Measurements from ENCODE around the gene NNAT. TPM values are rescaled to one million over a fixed set of nuclear protein-coding genes. Genes with fewer than 3 reads are reported as not detected.
"Not testable (repeated sequence)": the region's sequence is repeated elsewhere in the genome, so short reads cannot be mapped to it uniquely, and the experiment has no call there.

The NNAT gene
- total RNA-seq, 4 donors from 2014 or later: 1.5 to 10.5 TPM; not detected in 2

- no peaks in the 10 kb centered on the region for H3K9me3 ChIP-seq
- no peaks in the 10 kb centered on the region for H3K27me3 ChIP-seq
- no peak for TF ChIP-seq POLR2A (IDR thresholded peaks at IDR 0.05)
- TF ChIP-seq, protein P1, sequence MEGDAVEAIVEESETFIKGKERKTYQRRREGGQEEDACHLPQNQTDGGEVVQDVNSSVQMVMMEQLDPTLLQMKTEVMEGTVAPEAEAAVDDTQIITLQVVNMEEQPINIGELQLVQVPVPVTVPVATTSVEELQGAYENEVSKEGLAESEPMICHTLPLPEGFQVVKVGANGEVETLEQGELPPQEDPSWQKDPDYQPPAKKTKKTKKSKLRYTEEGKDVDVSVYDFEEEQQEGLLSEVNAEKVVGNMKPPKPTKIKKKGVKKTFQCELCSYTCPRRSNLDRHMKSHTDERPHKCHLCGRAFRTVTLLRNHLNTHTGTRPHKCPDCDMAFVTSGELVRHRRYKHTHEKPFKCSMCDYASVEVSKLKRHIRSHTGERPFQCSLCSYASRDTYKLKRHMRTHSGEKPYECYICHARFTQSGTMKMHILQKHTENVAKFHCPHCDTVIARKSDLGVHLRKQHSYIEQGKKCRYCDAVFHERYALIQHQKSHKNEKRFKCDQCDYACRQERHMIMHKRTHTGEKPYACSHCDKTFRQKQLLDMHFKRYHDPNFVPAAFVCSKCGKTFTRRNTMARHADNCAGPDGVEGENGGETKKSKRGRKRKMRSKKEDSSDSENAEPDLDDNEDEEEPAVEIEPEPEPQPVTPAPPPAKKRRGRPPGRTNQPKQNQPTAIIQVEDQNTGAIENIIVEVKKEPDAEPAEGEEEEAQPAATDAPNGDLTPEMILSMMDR (IDR thresholded peaks at IDR 0.05): no peak
- DNase-seq: no peak
- no peak overlapping the region for H3K27ac ChIP-seq
- no peaks in the 10 kb centered on the region for H3K36me3 ChIP-seq
- no peak overlapping the region for H3K4me3 ChIP-seq
- intact Hi-C loops (cut with DNase I; ENCODE audit: low total_unique reads): no loop called here
- H3K4me1 ChIP-seq: no peaks in the 10 kb centered on the region
These were observed 39.4 kb upstream of the NNAT start for GRCh38 chr20:37481610-37482009.

GRCh38 chr20:37484331-37484730, 36.7 kb upstream of the NNAT start:
- H3K36me3 ChIP-seq: no peaks in the 10 kb centered on the region
- intact Hi-C loops (cut with DNase I; ENCODE audit: low total_unique reads): no loop called here
- no peaks in the 10 kb centered on the region for H3K27me3 ChIP-seq
- H3K9me3 ChIP-seq: no peaks in the 10 kb centered on the region
- no peak for DNase-seq
- TF ChIP-seq, protein P1 (IDR thresholded peaks at IDR 0.05): no peak
- TF ChIP-seq POLR2A (IDR thresholded peaks at IDR 0.05): no peak
- H3K4me3 ChIP-seq: no peak overlapping the region
- H3K27ac ChIP-seq: no peak overlapping the region
- H3K4me1 ChIP-seq: no peaks in the 10 kb centered on the region

DNA sequence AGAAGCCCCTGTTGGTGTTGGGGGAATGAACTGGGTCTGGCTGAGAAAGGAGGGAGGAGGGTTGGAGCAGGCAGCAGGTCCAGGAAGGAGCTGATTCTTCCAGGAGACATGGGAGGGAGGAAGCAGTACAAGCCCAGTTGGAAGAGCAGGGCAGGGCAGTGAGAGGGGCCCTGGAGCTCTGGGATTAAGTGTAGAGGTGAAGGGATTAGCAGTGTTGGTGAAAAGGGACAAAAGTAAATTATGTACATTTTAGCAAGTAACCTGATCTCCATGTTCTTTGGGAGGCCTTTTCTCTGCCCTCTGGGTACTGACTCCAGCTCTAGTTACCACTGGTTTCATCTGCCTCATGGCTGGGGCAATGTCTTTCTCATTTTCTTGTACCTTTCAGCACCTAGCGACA, 34.8 kb upstream of the NNAT start:
- intact Hi-C loops (cut with DNase I; ENCODE audit: low total_unique reads); H3K36me3 ChIP-seq: not testable (repeated sequence)

GRCh38 chr20:37490663-37491350, 30.2 kb upstream of the NNAT start:
- intact Hi-C loops (cut with DNase I; ENCODE audit: low total_unique reads): no loop called here

More for the DNA sequence above, 34.8 kb upstream of the NNAT start:
- not testable (repeated sequence) for H3K4me1 ChIP-seq, DNase-seq, H3K9me3 ChIP-seq, H3K27ac ChIP-seq, H3K4me3 ChIP-seq, H3K27me3 ChIP-seq

GRCh38 chr20:37492096-37492625, 28.9 kb upstream of the NNAT start:
- DNase-seq: no peak
- TF ChIP-seq, protein P1 (IDR thresholded peaks at IDR 0.05): no peak
- no peak for TF ChIP-seq POLR2A (IDR thresholded peaks at IDR 0.05)
- intact Hi-C loops (cut with DNase I; ENCODE audit: low total_unique reads): no loop called here

More at GRCh38 chr20:37490663-37491350, 30.2 kb upstream of the NNAT start:
- Histone ChIP-seq H3K27ac (no peak overlapping the region), H3K36me3 (no peaks in the 10 kb centered on the region), H3K9me3 (no peaks in the 10 kb centered on the region), H3K4me3 (no peak overlapping the region), H3K4me1 (no peaks in the 10 kb centered on the region), H3K27me3 (no peaks in the 10 kb centered on the region)
- TF ChIP-seq POLR2A (IDR thresholded peaks at IDR 0.05): no peak
- TF ChIP-seq, protein P1 (IDR thresholded peaks at IDR 0.05): no peak
- no peak for DNase-seq

More at GRCh38 chr20:37492096-37492625, 28.9 kb upstream of the NNAT start:
- no peak overlapping the region for H3K27ac ChIP-seq
- no peak overlapping the region for H3K4me3 ChIP-seq
- H3K27me3 ChIP-seq: no peaks in the 10 kb centered on the region
- H3K4me1 ChIP-seq: no peaks in the 10 kb centered on the region
- H3K36me3 ChIP-seq: no peaks in the 10 kb centered on the region
- no peaks in the 10 kb centered on the region for H3K9me3 ChIP-seq

Data from uterus (tissue), 4 donors.